Measurements from ENCODE around the gene ERBB4.

DNA sequence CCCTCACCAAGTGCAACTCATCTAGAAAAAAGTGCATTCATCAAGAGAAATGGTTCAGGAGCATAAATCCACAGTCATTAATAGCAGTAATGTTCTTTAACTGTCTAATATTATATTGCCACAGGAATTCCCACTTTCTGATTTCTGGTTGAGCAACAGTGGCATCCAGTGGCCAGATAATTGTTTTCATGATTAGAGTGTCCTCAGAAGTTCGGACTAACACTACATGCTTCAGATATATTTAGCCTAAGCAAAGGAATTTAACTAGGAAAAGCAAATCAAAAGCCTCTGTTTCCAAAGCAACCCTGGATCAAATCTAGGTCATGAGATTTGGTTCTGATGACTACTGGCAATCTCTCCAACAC is 9.8 kb upstream of the ERBB4 start:
- TF ChIP-seq JUN (IDR thresholded peaks at IDR 0.05; ENCODE audit: low read depth, low read length) (no peak), ZNF274 (IDR thresholded peaks at IDR 0.05; ENCODE audit: borderline replicate concordance, extremely low read depth, low read length) (no peak), TAF1 (IDR thresholded peaks at IDR 0.05; ENCODE audit: low read depth, low read length) (no peak), EZH2 (IDR thresholded peaks at IDR 0.05; ENCODE audit: low read depth, low read length, severe bottlenecking) (no peak), POLR2A (IDR thresholded peaks at IDR 0.05; ENCODE audit: control extremely low read depth in 1 of 2, low read depth in 2 of 2, low read length in 2 of 2) (no peak)
- TF ChIP-seq, protein P1, sequence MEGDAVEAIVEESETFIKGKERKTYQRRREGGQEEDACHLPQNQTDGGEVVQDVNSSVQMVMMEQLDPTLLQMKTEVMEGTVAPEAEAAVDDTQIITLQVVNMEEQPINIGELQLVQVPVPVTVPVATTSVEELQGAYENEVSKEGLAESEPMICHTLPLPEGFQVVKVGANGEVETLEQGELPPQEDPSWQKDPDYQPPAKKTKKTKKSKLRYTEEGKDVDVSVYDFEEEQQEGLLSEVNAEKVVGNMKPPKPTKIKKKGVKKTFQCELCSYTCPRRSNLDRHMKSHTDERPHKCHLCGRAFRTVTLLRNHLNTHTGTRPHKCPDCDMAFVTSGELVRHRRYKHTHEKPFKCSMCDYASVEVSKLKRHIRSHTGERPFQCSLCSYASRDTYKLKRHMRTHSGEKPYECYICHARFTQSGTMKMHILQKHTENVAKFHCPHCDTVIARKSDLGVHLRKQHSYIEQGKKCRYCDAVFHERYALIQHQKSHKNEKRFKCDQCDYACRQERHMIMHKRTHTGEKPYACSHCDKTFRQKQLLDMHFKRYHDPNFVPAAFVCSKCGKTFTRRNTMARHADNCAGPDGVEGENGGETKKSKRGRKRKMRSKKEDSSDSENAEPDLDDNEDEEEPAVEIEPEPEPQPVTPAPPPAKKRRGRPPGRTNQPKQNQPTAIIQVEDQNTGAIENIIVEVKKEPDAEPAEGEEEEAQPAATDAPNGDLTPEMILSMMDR (IDR thresholded peaks at IDR 0.05; ENCODE audit: control extremely low read depth in 1 of 3, insufficient read depth in 1 of 3, low read depth in 1 of 3, low read length in 3 of 3), result peak in 2 of 3 experiments; percentile 27 to 40; a peak in 2 of 4 replicates
